NK-92 (cell line): ENCODE measurements around the gene PHOX2A.
"Not testable (repeated sequence)": the region's sequence is repeated elsewhere in the genome, so short reads cannot be mapped to it uniquely, and the experiment has no call there.

Experiments
- DNase-seq: peaks from one replicate; lab custom pipeline; 2025; ENCODE audit not compliant: unreplicated experiment; lab: John Stamatoyannopoulos, UW

Gene PHOX2A

GRCh38 chr11:72244060-72244360 is at the start of gene PHOX2A:
TSS of gene PHOX2A (minus strand) at chr11:72244176. CDS start at chr11:72244004, 172 bp downstream.
- DNase-seq: no peak

- DNase-seq: no peak
Measured at GRCh38 chr11:72293391-72293790, 49.4 kb upstream of the PHOX2A start.

- DNase-seq: no peak
Measured at GRCh38 chr11:72292106-72292785, 48.3 kb upstream of the PHOX2A start.

- not testable (repeated sequence) for DNase-seq
Measured at GRCh38 chr11:72290741-72291140, 46.8 kb upstream of the PHOX2A start.

- no peak for DNase-seq
Measured at GRCh38 chr11:72287293-72287692, 43.3 kb upstream of the PHOX2A start.

- no peak for DNase-seq
Measured at GRCh38 chr11:72283947-72284346, 40.0 kb upstream of the PHOX2A start.

GRCh38 chr11:72280726-72281315 is 36.8 kb upstream of the PHOX2A start:
- DNase-seq: no peak

GRCh38 chr11:72280037-72280436 is 36.1 kb upstream of the PHOX2A start:
- DNase-seq: no peak

GRCh38 chr11:72278905-72279304 is 34.9 kb upstream of the PHOX2A start:
- no peak for DNase-seq

- no peak for DNase-seq
Measured at GRCh38 chr11:72274435-72274834, 30.5 kb upstream of the PHOX2A start.

- no peak for DNase-seq
Measured at GRCh38 chr11:72271980-72272379, 28.0 kb upstream of the PHOX2A start.

- DNase-seq: no peak
Measured at GRCh38 chr11:72267956-72268617, 24.1 kb upstream of the PHOX2A start.

GRCh38 chr11:72266960-72267359 is 23.0 kb upstream of the PHOX2A start:
- not testable (repeated sequence) for DNase-seq

GRCh38 chr11:72265951-72266350 is 22.0 kb upstream of the PHOX2A start:
- DNase-seq: no peak

GRCh38 chr11:72263361-72263760 is 19.4 kb upstream of the PHOX2A start:
- DNase-seq: no peak

GRCh38 chr11:72260574-72260973 is 16.6 kb upstream of the PHOX2A start:
- no peak for DNase-seq

- no peak for DNase-seq
Measured at GRCh38 chr11:72259490-72259889, 15.5 kb upstream of the PHOX2A start.

- DNase-seq: no peak
Measured at GRCh38 chr11:72257570-72257969, 13.6 kb upstream of the PHOX2A start.

GRCh38 chr11:72254299-72254993 is 10.5 kb upstream of the PHOX2A start:
- DNase-seq: no peak

GRCh38 chr11:72253392-72253791 is 9.4 kb upstream of the PHOX2A start:
- no peak for DNase-seq

GRCh38 chr11:72251614-72252013 is 7.6 kb upstream of the PHOX2A start:
- no peak for DNase-seq
